Measurements from ENCODE around the gene SIRPB2.

GRCh38 chr20:1505361-1505760, 14.1 kb upstream of the SIRPB2 start:
- no peak for TF ChIP-seq EZH2 (IDR thresholded peaks at IDR 0.05; ENCODE audit: borderline replicate concordance)
- TF ChIP-seq CTCF (IDR thresholded peaks at IDR 0.05; ENCODE audit: poor library complexity) = no peak
- TF ChIP-seq EZH2phosphoT487 (IDR thresholded peaks at IDR 0.05; ENCODE audit: low read depth, severe bottlenecking, unreplicated experiment) = no peak
